ENCODE results near the gene GFOD2.

Gene GFOD2

DNA sequence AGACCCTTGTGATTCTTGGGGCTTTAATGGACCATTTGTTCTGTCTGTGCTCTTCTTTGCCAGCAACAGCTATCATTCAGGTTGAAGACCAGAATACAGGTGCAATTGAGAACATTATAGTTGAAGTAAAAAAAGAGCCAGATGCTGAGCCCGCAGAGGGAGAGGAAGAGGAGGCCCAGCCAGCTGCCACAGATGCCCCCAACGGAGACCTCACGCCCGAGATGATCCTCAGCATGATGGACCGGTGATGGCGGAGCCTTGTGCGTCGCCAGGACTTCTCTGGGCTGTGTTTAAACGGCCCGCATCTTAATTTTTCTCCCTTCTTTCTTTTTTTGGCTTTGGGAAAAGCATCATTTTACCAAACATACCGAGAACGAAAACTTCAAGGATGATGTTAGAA, 81.5 kb downstream of the GFOD2 start:
- no peak for DNase-seq (ENCODE audit: low read depth)

DNA sequence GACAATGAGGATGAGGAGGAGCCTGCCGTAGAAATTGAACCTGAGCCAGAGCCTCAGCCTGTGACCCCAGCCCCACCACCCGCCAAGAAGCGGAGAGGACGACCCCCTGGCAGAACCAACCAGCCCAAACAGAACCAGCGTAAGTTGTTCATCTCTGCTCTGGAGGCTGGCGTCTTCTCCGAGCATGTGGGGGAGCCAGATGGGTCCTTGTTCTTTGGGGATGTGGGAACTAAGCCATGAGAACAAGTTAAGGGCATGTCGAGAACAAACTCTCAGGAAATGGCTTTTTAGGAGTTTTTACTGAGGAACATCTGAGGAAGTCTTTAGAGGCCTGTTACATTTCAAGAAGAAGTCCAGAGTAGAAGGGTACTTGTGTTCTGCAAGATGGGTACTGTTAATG, 82.4 kb downstream of the GFOD2 start:
- DNase-seq (ENCODE audit: low read depth): no peak

DNA sequence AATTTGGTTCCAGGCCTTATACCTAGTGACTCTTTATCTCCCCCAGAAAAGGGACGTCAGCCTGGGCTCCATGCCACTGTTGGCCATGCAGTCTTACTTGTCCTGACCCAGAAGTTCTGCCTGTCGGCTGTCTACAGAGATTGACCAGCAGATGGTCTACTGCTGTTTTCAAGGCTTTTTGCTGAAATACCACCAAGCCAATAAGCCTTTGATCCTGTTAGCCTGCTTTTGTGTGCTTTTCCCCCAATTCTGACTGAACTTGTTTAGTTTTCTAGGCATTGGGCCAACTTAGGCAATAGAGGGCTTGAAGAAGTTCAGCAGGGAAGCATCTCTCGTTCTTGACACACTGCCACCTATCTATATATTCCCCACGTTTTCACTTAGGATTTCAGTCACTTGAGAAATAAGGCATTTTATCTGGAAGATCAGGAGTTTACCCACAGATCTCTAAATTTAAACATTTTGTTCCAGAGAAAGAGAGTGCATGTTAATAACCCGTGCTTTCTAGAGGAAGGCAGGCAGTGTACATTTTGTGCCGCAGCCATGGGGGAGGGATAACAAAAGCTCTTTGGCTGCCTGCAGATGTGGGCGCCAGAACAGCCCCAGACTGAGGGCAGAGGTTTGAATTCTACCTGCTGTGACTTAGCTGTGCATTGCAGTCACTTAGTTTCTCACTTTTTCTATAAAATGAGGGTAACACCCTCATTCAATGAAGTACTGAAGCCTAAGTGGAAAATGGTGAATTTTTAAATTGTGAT, 86.5 kb downstream of the GFOD2 start:
- DNase-seq (ENCODE audit: low read depth): no peak

DNA sequence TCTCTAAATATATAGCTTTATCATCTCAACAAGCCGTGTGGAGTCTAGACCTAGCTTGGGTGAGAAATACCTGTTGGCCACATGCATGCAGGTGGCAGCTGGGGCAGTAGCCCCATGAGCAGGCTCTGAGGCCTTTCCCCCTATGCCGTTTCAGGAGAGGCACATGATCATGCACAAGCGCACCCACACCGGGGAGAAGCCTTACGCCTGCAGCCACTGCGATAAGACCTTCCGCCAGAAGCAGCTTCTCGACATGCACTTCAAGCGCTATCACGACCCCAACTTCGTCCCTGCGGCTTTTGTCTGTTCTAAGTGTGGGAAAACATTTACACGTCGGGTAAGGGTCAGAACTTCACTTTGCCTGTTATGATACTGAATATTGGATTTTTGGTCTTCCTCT, 90.9 kb downstream of the GFOD2 start:
- DNase-seq (ENCODE audit: low read depth): no peak

Data from activated T-cell treated with anti-CD3 and anti-CD28 coated beads for 1 hour (primary cell).